Measurements from ENCODE around the gene LAMA5.

Gene LAMA5

GRCh38 chr20:62390317-62391164, 23.4 kb upstream of the LAMA5 start:
- no peaks in the 10 kb centered on the region for H3K9me3 ChIP-seq (ENCODE audit: control insufficient read depth, low read length)
- H3K27me3 ChIP-seq (ENCODE audit: control insufficient read depth, insufficient read depth, low read length): no peaks in the 10 kb centered on the region
- H3K9ac ChIP-seq (ENCODE audit: low read length): no peak overlapping the region
- H3K36me3 ChIP-seq (ENCODE audit: control insufficient read depth, insufficient read depth, low read length): peaks cover 8% of the 10 kb centered on the region
- no peak overlapping the region for H3K4me3 ChIP-seq (ENCODE audit: low read length)
- H3K4me1 ChIP-seq (ENCODE audit: control insufficient read depth, insufficient read depth, low read length): peaks cover 9% of the 10 kb centered on the region

- Histone ChIP-seq H3K36me3 (ENCODE audit: control insufficient read depth, insufficient read depth, low read length) (peaks cover 8% of the 10 kb centered on the region), H3K4me3 (ENCODE audit: low read length) (no peak overlapping the region), H3K27me3 (ENCODE audit: control insufficient read depth, insufficient read depth, low read length) (no peaks in the 10 kb centered on the region), H3K9me3 (ENCODE audit: control insufficient read depth, low read length) (no peaks in the 10 kb centered on the region), H3K9ac (ENCODE audit: low read length) (no peak overlapping the region), H3K4me1 (ENCODE audit: control insufficient read depth, insufficient read depth, low read length) (peaks cover 9% of the 10 kb centered on the region)
Measured at GRCh38 chr20:62389601-62390087, 22.5 kb upstream of the LAMA5 start.

GRCh38 chr20:62388839-62389600, 21.9 kb upstream of the LAMA5 start:
- Histone ChIP-seq H3K9ac (ENCODE audit: low read length) (no peak overlapping the region), H3K4me3 (ENCODE audit: low read length) (no peak overlapping the region), H3K4me1 (ENCODE audit: control insufficient read depth, insufficient read depth, low read length) (peaks cover 9% of the 10 kb centered on the region), H3K27me3 (ENCODE audit: control insufficient read depth, insufficient read depth, low read length) (no peaks in the 10 kb centered on the region), H3K36me3 (ENCODE audit: control insufficient read depth, insufficient read depth, low read length) (peaks cover 8% of the 10 kb centered on the region), H3K9me3 (ENCODE audit: control insufficient read depth, low read length) (no peaks in the 10 kb centered on the region)

GRCh38 chr20:62387933-62388635, 21.0 kb upstream of the LAMA5 start:
- Histone ChIP-seq H3K4me3 (ENCODE audit: low read length) (peak overlapping the region; percentile 48), H3K36me3 (ENCODE audit: control insufficient read depth, insufficient read depth, low read length) (peaks cover 8% of the 10 kb centered on the region), H3K27me3 (ENCODE audit: control insufficient read depth, insufficient read depth, low read length) (no peaks in the 10 kb centered on the region), H3K9ac (ENCODE audit: low read length) (peak overlapping the region; percentile 82), H3K4me1 (ENCODE audit: control insufficient read depth, insufficient read depth, low read length) (peaks cover 9% of the 10 kb centered on the region), H3K9me3 (ENCODE audit: control insufficient read depth, low read length) (no peaks in the 10 kb centered on the region)

GRCh38 chr20:62387219-62387913, 20.3 kb upstream of the LAMA5 start:
- Histone ChIP-seq H3K4me1 (ENCODE audit: control insufficient read depth, insufficient read depth, low read length) (peaks cover 9% of the 10 kb centered on the region), H3K4me3 (ENCODE audit: low read length) (peak overlapping the region; percentile 48), H3K36me3 (ENCODE audit: control insufficient read depth, insufficient read depth, low read length) (peaks cover 8% of the 10 kb centered on the region), H3K9me3 (ENCODE audit: control insufficient read depth, low read length) (no peaks in the 10 kb centered on the region), H3K27me3 (ENCODE audit: control insufficient read depth, insufficient read depth, low read length) (no peaks in the 10 kb centered on the region), H3K9ac (ENCODE audit: low read length) (peak overlapping the region; percentile 82)

- no peaks in the 10 kb centered on the region for H3K27me3 ChIP-seq (ENCODE audit: control insufficient read depth, insufficient read depth, low read length)
- H3K4me1 ChIP-seq (ENCODE audit: control insufficient read depth, insufficient read depth, low read length): peaks cover 9% of the 10 kb centered on the region
- H3K4me3 ChIP-seq (ENCODE audit: low read length): peak within 1 kb of the TSS; percentile 82
- H3K9ac ChIP-seq (ENCODE audit: low read length): peak within 1 kb of the TSS; percentile 82
- no peaks in the 10 kb centered on the region for H3K9me3 ChIP-seq (ENCODE audit: control insufficient read depth, low read length)
- peaks cover 8% of the 10 kb centered on the region for H3K36me3 ChIP-seq (ENCODE audit: control insufficient read depth, insufficient read depth, low read length)
Measured at GRCh38 chr20:62386383-62387218, 19.5 kb upstream of the LAMA5 start, which contains the start of gene RPS21. Gene RPS21, plus strand, starts transcription at chr20:62387103. Its CDS starts 236 bp downstream, at chr20:62387339.

- Histone ChIP-seq H3K9ac (ENCODE audit: low read length) (no peak overlapping the region), H3K27me3 (ENCODE audit: control insufficient read depth, insufficient read depth, low read length) (no peaks in the 10 kb centered on the region), H3K4me1 (ENCODE audit: control insufficient read depth, insufficient read depth, low read length) (peaks cover 4% of the 10 kb centered on the region), H3K9me3 (ENCODE audit: control insufficient read depth, low read length) (no peaks in the 10 kb centered on the region), H3K36me3 (ENCODE audit: control insufficient read depth, insufficient read depth, low read length) (no peaks in the 10 kb centered on the region), H3K4me3 (ENCODE audit: low read length) (no peak overlapping the region)
Measured at GRCh38 chr20:62382306-62383198, 15.4 kb upstream of the LAMA5 start.

GRCh38 chr20:62381842-62382241, 14.7 kb upstream of the LAMA5 start:
- H3K9me3 ChIP-seq (ENCODE audit: control insufficient read depth, low read length): no peaks in the 10 kb centered on the region
- H3K4me3 ChIP-seq (ENCODE audit: low read length): no peak overlapping the region
- no peaks in the 10 kb centered on the region for H3K36me3 ChIP-seq (ENCODE audit: control insufficient read depth, insufficient read depth, low read length)
- H3K9ac ChIP-seq (ENCODE audit: low read length): no peak overlapping the region
- H3K4me1 ChIP-seq (ENCODE audit: control insufficient read depth, insufficient read depth, low read length): peaks cover 8% of the 10 kb centered on the region
- no peaks in the 10 kb centered on the region for H3K27me3 ChIP-seq (ENCODE audit: control insufficient read depth, insufficient read depth, low read length)

GRCh38 chr20:62381202-62381797, 14.2 kb upstream of the LAMA5 start:
- H3K4me1 ChIP-seq (ENCODE audit: control insufficient read depth, insufficient read depth, low read length): peaks cover 13% of the 10 kb centered on the region
- no peak overlapping the region for H3K4me3 ChIP-seq (ENCODE audit: low read length)
- no peaks in the 10 kb centered on the region for H3K36me3 ChIP-seq (ENCODE audit: control insufficient read depth, insufficient read depth, low read length)
- no peak overlapping the region for H3K9ac ChIP-seq (ENCODE audit: low read length)
- H3K9me3 ChIP-seq (ENCODE audit: control insufficient read depth, low read length): no peaks in the 10 kb centered on the region
- H3K27me3 ChIP-seq (ENCODE audit: control insufficient read depth, insufficient read depth, low read length): no peaks in the 10 kb centered on the region

- Histone ChIP-seq H3K9ac (ENCODE audit: low read length) (no peak overlapping the region), H3K9me3 (ENCODE audit: control insufficient read depth, low read length) (no peaks in the 10 kb centered on the region), H3K27me3 (ENCODE audit: control insufficient read depth, insufficient read depth, low read length) (no peaks in the 10 kb centered on the region), H3K36me3 (ENCODE audit: control insufficient read depth, insufficient read depth, low read length) (no peaks in the 10 kb centered on the region), H3K4me1 (ENCODE audit: control insufficient read depth, insufficient read depth, low read length) (peaks cover 22% of the 10 kb centered on the region), H3K4me3 (ENCODE audit: low read length) (no peak overlapping the region)
Measured at GRCh38 chr20:62378215-62378614, 11.1 kb upstream of the LAMA5 start.

Data from mucosa of stomach (tissue), 1 donor.